K562 (cell line): Measurements from ENCODE around the gene CTXN1. TPM values are rescaled to one million over a fixed set of nuclear protein-coding genes. Genes with fewer than 3 reads are reported as not detected.
A peak's percentile ranks its signal among the peaks of the same experiment; 100 is the strongest.

Experiments
- ARID4B ChIP-seq: sonication (generic); formaldehyde crosslinking; IDR thresholded peaks from 2 replicates; pipeline ENCODE4 v1.8.0; 2022; ENCODE audit warnings: mild to moderate bottlenecking, missing genetic modification reagents
- BRF1 ChIP-seq: IDR thresholded peaks from 3 replicates; pipeline ENCODE4 v1.6.1; 2011; ENCODE audit warnings: borderline replicate concordance, mild to moderate bottlenecking; ENCODE audit not compliant: insufficient read length; ENCODE audit errors: extremely low read depth
- E2F8 ChIP-seq: fragments of 450-650 bp; IDR thresholded peaks from 2 replicates; pipeline ENCODE4 v1.7.1; 2018; ENCODE audit warnings: mild to moderate bottlenecking, low read depth; ENCODE audit not compliant: partially characterized antibody
- HCFC1 ChIP-seq: IDR thresholded peaks from 2 replicates; pipeline ENCODE4 v1.6.1; 2012; ENCODE audit warnings: low read depth, low read length, improper control_type of control experiment
- KHSRP ChIP-seq: fragments of 450-650 bp; IDR thresholded peaks from 2 replicates; pipeline ENCODE4 v1.6.1; 2017
- NFATC3 ChIP-seq: fragments of 450-650 bp; IDR thresholded peaks from 2 replicates; pipeline ENCODE4 v1.6.1; 2017; ENCODE audit warnings: mild to moderate bottlenecking
- NR4A1 ChIP-seq, 2 experiments: fragments of 250-450 bp in 1 of 2; fragments of 450-650 bp in 1 of 2; sonication (Bioruptor Pico) in 1 of 2; IDR thresholded peaks; 2 replicates each; pipeline versions ENCODE4 v1.4.0 to v1.6.1; 2016 to 2020; ENCODE audit warnings: mild to moderate bottlenecking in 2 of 2, missing compliant biosample characterization in 1 of 2, missing genetic modification characterization in 1 of 2, moderate library complexity in 1 of 2
- RBM14 ChIP-seq: fragments of 200-400 bp; formaldehyde crosslinking; IDR thresholded peaks from 2 replicates; pipeline ENCODE4 v1.6.1; 2018; ENCODE audit warnings: low read depth, mild to moderate bottlenecking, low read length, moderate library complexity, borderline replicate concordance; ENCODE audit not compliant: insufficient read depth
- SMARCA5 ChIP-seq: fragments of 450-650 bp; IDR thresholded peaks from 2 replicates; pipeline ENCODE4 v1.6.1; 2016
- SP1 ChIP-seq: sonication (generic); formaldehyde crosslinking; IDR thresholded peaks from 2 replicates; pipeline ENCODE4 v1.8.1; 2022; ENCODE audit warnings: mild to moderate bottlenecking, missing genetic modification reagents
- SREBF2 ChIP-seq: sonication (generic); formaldehyde crosslinking; IDR thresholded peaks from 2 replicates; pipeline ENCODE4 v1.4.0; 2020; ENCODE audit warnings: mild to moderate bottlenecking, missing genetic modification reagents
- SRSF1 ChIP-seq: fragments of 200-400 bp; formaldehyde crosslinking; IDR thresholded peaks from 2 replicates; pipeline ENCODE4 v1.6.1; 2017; ENCODE audit warnings: mild to moderate bottlenecking, low read depth, low read length, moderate library complexity
- TAF1 ChIP-seq: IDR thresholded peaks from 2 replicates; pipeline ENCODE4 v1.6.1; 2011; ENCODE audit warnings: mild to moderate bottlenecking, low read length, moderate library complexity; ENCODE audit not compliant: insufficient read depth, control insufficient read depth, severe bottlenecking; ENCODE audit errors: extremely low read depth
- ZNF146 ChIP-seq: IDR thresholded peaks from one replicate; pipeline ENCODE4 v1.6.1; 2018; ENCODE audit warnings: missing compliant biosample characterization; ENCODE audit not compliant: unreplicated experiment
- ZNF165 ChIP-seq: fragments of 250-450 bp; sonication (Bioruptor Pico); IDR thresholded peaks from 2 replicates; pipeline ENCODE4 v1.4.0; 2020; ENCODE audit warnings: borderline replicate concordance
- ZNF695 ChIP-seq: fragments of 450-650 bp; formaldehyde crosslinking; IDR thresholded peaks from 2 replicates; pipeline ENCODE4 v1.4.0; 2020; ENCODE audit warnings: mild to moderate bottlenecking, moderate library complexity
- polyA plus RNA-seq, 8 experiments: library from polyadenylated mRNA; depleted of rRNA in 4 of 8; stranded (reverse) in 5 of 8; unstranded in 3 of 8; fragments of >200 nt; fragmentation: Nextera tagmentation in 2 of 8; fragmentation: Illumina TruSeq in 1 of 8; extraction: Ambion mirVana in 2 of 8; extraction: Trizol in 1 of 8; gene quantifications; 2 replicates each; pipeline versions ENCODE4 v1.2.1 to v1.2.3, GENCODE V29; 2011 to 2014; ENCODE audit warnings: inconsistent platforms in 1 of 8, missing spikeins in 1 of 8
- total RNA-seq, 7 experiments: library from RNA; depleted of rRNA in 6 of 7; stranded (reverse); fragments of >200 nt in 6 of 7; fragmentation: Illumina TruSeq in 2 of 7; extraction: Trizol in 2 of 7; gene quantifications; 2 replicates each; pipeline versions ENCODE4 v1.2.1 to v1.2.3, GENCODE V29; 2011 to 2021; ENCODE audit warnings: low replicate concordance in 1 of 7
- TF ChIP-seq, protein P1 (sequence below): fragments of 450-650 bp; IDR thresholded peaks from 2 replicates; pipeline ENCODE4 v1.6.1; 2018; ENCODE audit not compliant: partially characterized antibody

The CTXN1 gene
- total and polyA plus RNA-seq, 9 of the 15 experiments (the other 6 are each of a cell fraction or from before 2014, with no cell fraction given), result 0.15 to 37.4 (median 1.8) TPM; not detected in 2

- TF ChIP-seq ZNF165 (CRISPR knock-in tag) (no peak), ZNF146 (CRISPR knock-in tag) (no peak), E2F8 (no peak), NFATC3 (no peak), SREBF2 (CRISPR knock-in tag) (no peak), SMARCA5 (no peak), RBM14 (no peak), ZNF695 (no peak), TAF1 (no peak), ARID4B (0 out of 2 replicates have a peak, but pooled peaks have one; percentile 0), BRF1 (no peak), SP1 (CRISPR knock-in tag) (no peak), HCFC1 (no peak), KHSRP (no peak), SRSF1 (no peak), NR4A1 (CRISPR knock-in tag; IDR thresholded peaks at IDR 0.05) (no peak), NR4A1 (tag; IDR thresholded peaks at IDR 0.05) (no peak)
- TF ChIP-seq, protein P1, sequence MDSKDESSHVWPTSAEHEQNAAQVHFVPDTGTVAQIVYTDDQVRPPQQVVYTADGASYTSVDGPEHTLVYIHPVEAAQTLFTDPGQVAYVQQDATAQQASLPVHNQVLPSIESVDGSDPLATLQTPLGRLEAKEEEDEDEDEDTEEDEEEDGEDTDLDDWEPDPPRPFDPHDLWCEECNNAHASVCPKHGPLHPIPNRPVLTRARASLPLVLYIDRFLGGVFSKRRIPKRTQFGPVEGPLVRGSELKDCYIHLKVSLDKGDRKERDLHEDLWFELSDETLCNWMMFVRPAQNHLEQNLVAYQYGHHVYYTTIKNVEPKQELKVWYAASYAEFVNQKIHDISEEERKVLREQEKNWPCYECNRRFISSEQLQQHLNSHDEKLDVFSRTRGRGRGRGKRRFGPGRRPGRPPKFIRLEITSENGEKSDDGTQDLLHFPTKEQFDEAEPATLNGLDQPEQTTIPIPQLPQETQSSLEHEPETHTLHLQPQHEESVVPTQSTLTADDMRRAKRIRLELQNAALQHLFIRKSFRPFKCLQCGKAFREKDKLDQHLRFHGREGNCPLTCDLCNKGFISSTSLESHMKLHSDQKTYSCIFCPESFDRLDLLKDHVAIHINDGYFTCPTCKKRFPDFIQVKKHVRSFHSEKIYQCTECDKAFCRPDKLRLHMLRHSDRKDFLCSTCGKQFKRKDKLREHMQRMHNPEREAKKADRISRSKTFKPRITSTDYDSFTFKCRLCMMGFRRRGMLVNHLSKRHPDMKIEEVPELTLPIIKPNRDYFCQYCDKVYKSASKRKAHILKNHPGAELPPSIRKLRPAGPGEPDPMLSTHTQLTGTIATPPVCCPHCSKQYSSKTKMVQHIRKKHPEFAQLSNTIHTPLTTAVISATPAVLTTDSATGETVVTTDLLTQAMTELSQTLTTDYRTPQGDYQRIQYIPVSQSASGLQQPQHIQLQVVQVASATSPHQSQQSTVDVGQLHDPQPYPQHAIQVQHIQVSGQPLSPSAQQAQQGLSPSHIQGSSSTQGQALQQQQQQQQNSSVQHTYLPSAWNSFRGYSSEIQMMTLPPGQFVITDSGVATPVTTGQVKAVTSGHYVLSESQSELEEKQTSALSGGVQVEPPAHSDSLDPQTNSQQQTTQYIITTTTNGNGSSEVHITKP, result peak; percentile 43
Observed at GRCh38 chr19:7888826-7889217, 37.1 kb downstream of the CTXN1 start (continued).
